IPS-20b (cell line): Measurements from ENCODE around the gene ZNF768.
"Not testable (repeated sequence)": the region's sequence is repeated elsewhere in the genome, so short reads cannot be mapped to it uniquely, and the experiment has no call there.

Source experiments
- H3K27ac ChIP-seq: one replicate; pipeline ENCODE4 v1.5.1; 2013; ENCODE audit warnings: low read length
- H3K27me3 ChIP-seq: 2 replicates; pipeline ENCODE4 v1.6.1; 2013; ENCODE audit warnings: mild to moderate bottlenecking, low read length, inconsistent platforms; ENCODE audit not compliant: insufficient read depth
- H3K36me3 ChIP-seq: 2 replicates; pipeline ENCODE4 v1.6.1; 2013; ENCODE audit warnings: low read depth, mild to moderate bottlenecking, inconsistent platforms, low read length, moderate library complexity; ENCODE audit not compliant: insufficient read depth
- H3K4me1 ChIP-seq: 2 replicates; pipeline ENCODE4 v1.6.1; 2013; ENCODE audit warnings: mild to moderate bottlenecking, control low read depth, inconsistent platforms, low read length, moderate library complexity; ENCODE audit not compliant: insufficient read depth
- H3K4me3 ChIP-seq: 2 replicates; pipeline ENCODE4 v1.5.1; 2013; ENCODE audit warnings: mild to moderate bottlenecking, low read length, inconsistent platforms
- H3K9ac ChIP-seq: 2 replicates; pipeline ENCODE4 v1.6.1; 2013; ENCODE audit warnings: low read depth, mild to moderate bottlenecking, inconsistent platforms, low read length, moderate library complexity
- H3K9me3 ChIP-seq: 2 replicates; pipeline ENCODE4 v1.6.1; 2013; ENCODE audit warnings: mild to moderate bottlenecking, low read depth, low read length, inconsistent platforms; ENCODE audit not compliant: insufficient read depth

Gene ZNF768

GRCh38 chr16:30536391-30537024 is 10.1 kb upstream of the ZNF768 start:
- not testable (repeated sequence) for H3K9me3 ChIP-seq, H3K27me3 ChIP-seq, H3K36me3 ChIP-seq
- H3K4me1 ChIP-seq = peaks cover 16% of the 10 kb centered on the region
- H3K9ac ChIP-seq = peak overlapping the region; percentile 96; the same call in 1 of the 2 replicates
- H3K4me3 ChIP-seq = peak overlapping the region; percentile 81
- peak overlapping the region; percentile 100 for H3K27ac ChIP-seq

GRCh38 chr16:30535777-30536190 is 9.4 kb upstream of the ZNF768 start:
- Histone ChIP-seq H3K4me1 (peaks cover 10% of the 10 kb centered on the region; the same call in 1 of the 2 replicates), H3K4me3 (peak overlapping the region; percentile 81), H3K27ac (peak overlapping the region; percentile 100)

GRCh38 chr16:30535106-30535776 is 8.9 kb upstream of the ZNF768 start:
- peaks cover 10% of the 10 kb centered on the region; the same call in 1 of the 2 replicates for H3K4me1 ChIP-seq
- H3K9ac ChIP-seq = peak overlapping the region; percentile 96
- H3K9me3 ChIP-seq = no peaks in the 10 kb centered on the region
- peak overlapping the region; percentile 100 for H3K27ac ChIP-seq
- peak overlapping the region; percentile 81 for H3K4me3 ChIP-seq
- H3K27me3 ChIP-seq = no peaks in the 10 kb centered on the region
- H3K36me3 ChIP-seq = peaks cover 10% of the 10 kb centered on the region; the same call in 1 of the 2 replicates

More at GRCh38 chr16:30535777-30536190, 9.4 kb upstream of the ZNF768 start:
- Histone ChIP-seq H3K27me3 (no peaks in the 10 kb centered on the region), H3K36me3 (peaks cover 8% of the 10 kb centered on the region; the same call in 1 of the 2 replicates), H3K9ac (peak overlapping the region; percentile 96), H3K9me3 (no peaks in the 10 kb centered on the region)

GRCh38 chr16:30534368-30535105 is 8.2 kb upstream of the ZNF768 start, which contains the start of gene ZNF747:
Gene ZNF747, minus strand, starts transcription at chr16:30534858. Its CDS starts 179 bp downstream, at chr16:30534679.
- peak within 1 kb of the TSS; percentile 100 for H3K27ac ChIP-seq
- peak within 1 kb of the TSS; percentile 96 for H3K9ac ChIP-seq
- peaks cover 10% of the 10 kb centered on the region; the same call in 1 of the 2 replicates for H3K4me1 ChIP-seq
- peak within 1 kb of the TSS; percentile 81 for H3K4me3 ChIP-seq
- no peaks in the 10 kb centered on the region for H3K27me3 ChIP-seq
- peaks cover 10% of the 10 kb centered on the region; the same call in 1 of the 2 replicates for H3K36me3 ChIP-seq
- no peaks in the 10 kb centered on the region for H3K9me3 ChIP-seq

GRCh38 chr16:30533748-30534367 is 7.5 kb upstream of the ZNF768 start:
- Histone ChIP-seq H3K27me3 (no peaks in the 10 kb centered on the region), H3K4me1 (peaks cover 10% of the 10 kb centered on the region; the same call in 1 of the 2 replicates), H3K36me3 (peaks cover 10% of the 10 kb centered on the region; the same call in 1 of the 2 replicates), H3K27ac (no peak overlapping the region), H3K9ac (peak overlapping the region; percentile 96), H3K4me3 (peak overlapping the region; percentile 81), H3K9me3 (no peaks in the 10 kb centered on the region)

GRCh38 chr16:30533146-30533522 is 6.8 kb upstream of the ZNF768 start:
- Histone ChIP-seq H3K9ac (no peak overlapping the region), H3K27me3 (no peaks in the 10 kb centered on the region), H3K27ac (no peak overlapping the region), H3K4me1 (peaks cover 10% of the 10 kb centered on the region; the same call in 1 of the 2 replicates), H3K9me3 (no peaks in the 10 kb centered on the region), H3K4me3 (no peak overlapping the region), H3K36me3 (peaks cover 10% of the 10 kb centered on the region; the same call in 1 of the 2 replicates)

GRCh38 chr16:30532285-30533145 is 6.1 kb upstream of the ZNF768 start:
- H3K9ac ChIP-seq = no peak overlapping the region
- no peak overlapping the region for H3K4me3 ChIP-seq
- H3K36me3 ChIP-seq = peaks cover 10% of the 10 kb centered on the region; the same call in 1 of the 2 replicates
- H3K27ac ChIP-seq = no peak overlapping the region
- no peaks in the 10 kb centered on the region for H3K27me3 ChIP-seq
- H3K9me3 ChIP-seq = no peaks in the 10 kb centered on the region
- H3K4me1 ChIP-seq = peaks cover 14% of the 10 kb centered on the region; the same call in 1 of the 2 replicates

GRCh38 chr16:30530163-30531037 is 4.0 kb upstream of the ZNF768 start:
- H3K9me3 ChIP-seq = no peaks in the 10 kb centered on the region
- no peak overlapping the region for H3K4me3 ChIP-seq
- no peak overlapping the region for H3K9ac ChIP-seq
- no peak overlapping the region for H3K27ac ChIP-seq
- no peaks in the 10 kb centered on the region for H3K27me3 ChIP-seq
- peaks cover 10% of the 10 kb centered on the region; the same call in 1 of the 2 replicates for H3K36me3 ChIP-seq
- peaks cover 4% of the 10 kb centered on the region; the same call in 1 of the 2 replicates for H3K4me1 ChIP-seq

- Histone ChIP-seq H3K4me1 (peaks cover 4% of the 10 kb centered on the region; the same call in 1 of the 2 replicates), H3K27ac (no peak overlapping the region), H3K9me3 (no peaks in the 10 kb centered on the region), H3K9ac (no peak overlapping the region), H3K27me3 (no peaks in the 10 kb centered on the region), H3K36me3 (peaks cover 15% of the 10 kb centered on the region; the same call in 1 of the 2 replicates), H3K4me3 (no peak overlapping the region)
These were observed 2.6 kb upstream of the ZNF768 start for GRCh38 chr16:30528799-30529457.
